Heart right ventricle (tissue), 16 donors: ENCODE results near the gene PHLDB1. TPM values are rescaled to one million over a fixed set of nuclear protein-coding genes. Genes with fewer than 3 reads are reported as not detected.

Source experiments
- ATAC-seq, 8 donors: fragments of 200-7000 bp; cut with Tn5 transposase; one replicate each; pipeline ENCODE4 v1.9.1; 2020; ENCODE audit warnings: mild to moderate bottlenecking in 8 of 8, moderate library complexity in 8 of 8, moderate number of reproducible peaks in 1 of 8
- DNase-seq, 2 donors: peaks; one replicate each; pipeline ENCODE4 v3.0.0-alpha.2; 2020
- H3K27ac ChIP-seq, 10 donors: fragments of 200-600 bp; sonication (generic) in 2 of 10; one replicate each; pipeline versions ENCODE4 v1.5.0 to v1.8.0; 2020 to 2022; ENCODE audit warnings: mild to moderate bottlenecking in 3 of 10
- H3K27me3 ChIP-seq, 7 donors: fragments of 200-600 bp; one replicate each; pipeline ENCODE4 v1.8.0; 2021 to 2022; ENCODE audit warnings: mild to moderate bottlenecking in 2 of 7
- H3K36me3 ChIP-seq, 9 donors: fragments of 200-600 bp; sonication (generic) in 1 of 9; one replicate each; pipeline versions ENCODE4 v1.5.0 to v1.8.0; 2020 to 2022; ENCODE audit warnings: mild to moderate bottlenecking in 2 of 9
- H3K4me1 ChIP-seq, 9 donors: fragments of 200-600 bp; sonication (generic) in 1 of 9; one replicate each; pipeline versions ENCODE4 v1.5.0 to v1.8.0; 2020 to 2022; ENCODE audit warnings: mild to moderate bottlenecking in 4 of 9
- H3K4me3 ChIP-seq, 10 donors: fragments of 200-600 bp; sonication (generic) in 2 of 10; one replicate each; pipeline versions ENCODE4 v1.5.0 to v1.8.0; 2020 to 2022; ENCODE audit warnings: mild to moderate bottlenecking in 7 of 10, moderate library complexity in 2 of 10
- H3K9me3 ChIP-seq, 11 donors: fragments of 200-600 bp in 10 of 11; sonication (generic) in 2 of 11; one replicate each; pipeline versions ENCODE4 v1.5.0 to v1.8.0; 2013 to 2022; ENCODE audit warnings: mild to moderate bottlenecking in 2 of 11, control low read depth in 1 of 11, moderate library complexity in 1 of 11
- CTCF ChIP-seq, 9 donors: fragments of 200-600 bp; sonication (generic) in 2 of 9; IDR thresholded peaks; one replicate each; pipeline versions ENCODE4 v1.5.0 to v1.8.0; 2021 to 2022; ENCODE audit warnings: antibody characterized with exemption in 9 of 9, mild to moderate bottlenecking in 5 of 9, moderate library complexity in 1 of 9
- WGBS, 2 donors: extraction: QIAGEN DNeasy Blood & Tissue Kit; methylation state at CpG; one replicate each; pipeline ENCODE4 v1.1.7; 2013; ENCODE audit warnings: inconsistent platforms in 1 of 2; 5-methylcytosine and 5-hydroxymethylcytosine counted together
- intact Hi-C, 10 donors: fragments of 100-400 bp; cut with DNase I; formaldehyde crosslinking; loops; one replicate each; pipeline versions ENCODE4 v1.11.1 to v1.14.2; 2022
- polyA plus RNA-seq, 2 donors: library from polyadenylated mRNA; stranded (reverse); fragments of 200-250 nt; gene quantifications; one replicate each; pipeline ENCODE4 v1.2.3, GENCODE V29; 2013
- total RNA-seq, 10 donors: library from RNA; stranded (reverse); fragmentation: NEBNext Ultra II Directional in 3 of 10; extraction: Animal tissue kit (Norgen Biotek cat#: 25700) in 3 of 10; gene quantifications; one replicate each; pipeline versions ENCODE4 v1.2.1 to v1.2.4, GENCODE V29; 2021 to 2023
- donor health status: Arrhythmogenic right ventricular cardiomyopathy.
- donor health status: ischemic (EF 13 %, LVEDD 7.1; RV severe dilation, severe dysfunction).
- donor health status: healthy with polysubstance abuse.
- donor health status: DM: no; HTN: yes; CAD: no.
- donor health status: DM: no; HTN: no; CAD: no.
- donor health status: ischemic (EF 25% LVEDD 6.9; RV normal size, moderate dysfunction).
- donor health status: ischemic (EF 25% LVEDD 5.7; RV mildly dilated, moderate dysfunction).
- donor health status: healthy.
- donor health status: DM: yes; HTN: yes; CAD: no.
- donor health status: Ischemic cardiomyopathy.
- donor health status: ischemic (EF 35%, LVEDD 5.7; RV mildly dilated, moderate dysfunction).
- donor health status: nonischemic (EF 11% LVEDD 7.7; RV severe dilation, severe dysfunction).
- donor health status: DM: yes; HTN: yes; CAD: no.
- donor health status: PGD.
- donor health status: ischemic (EF 29% LVEDD 5.4; RV normal size, mild dysfunction).
- donor health status: nonischemic (EF 23%, LVEDD 6.1; RV moderate dilation, normal function).

Gene PHLDB1
- total and polyA plus RNA-seq, 12 donors = 74.9 to 259 (median 114) TPM

GRCh38 chr11:118661425-118662301 is 54.2 kb downstream of the PHLDB1 start:
- Histone ChIP-seq H3K36me3 (peaks cover 0 to 23% (median 13%) of the 10 kb centered on the region in 9 donors), H3K27me3 (no peaks in the 10 kb centered on the region), H3K9me3 (no peaks in the 10 kb centered on the region), H3K4me1 (peaks cover 0 to 30% (median 15%) of the 10 kb centered on the region in 9 donors), H3K27ac (no peak overlapping the region), H3K4me3 (no peak overlapping the region)
- TF ChIP-seq CTCF (IDR thresholded peaks at IDR 0.05) = no peak
- intact Hi-C loops = loop anchor here in 1 of 10 donors (10.0 kb wide), 1 partner anchor 293 kb away; the partner anchor contains the start of gene UPK2
- ATAC-seq = no peak
- WGBS, 2 donors = 88 to 89% methylated on average over 19 of the region's 19 CpGs
- DNase-seq = no peak

- ATAC-seq = no peak
- no peaks in the 10 kb centered on the region for H3K27me3 ChIP-seq
- no peak overlapping the region for H3K4me3 ChIP-seq
- no peaks in the 10 kb centered on the region for H3K9me3 ChIP-seq
- 72 to 83% methylated on average over 8 of the region's 8 CpGs for WGBS, 2 donors
- peaks cover 0 to 13% (median 4%) of the 10 kb centered on the region in 9 donors for H3K36me3 ChIP-seq
- peaks cover 0 to 26% (median 15%) of the 10 kb centered on the region in 9 donors for H3K4me1 ChIP-seq
- intact Hi-C loops = loop anchor here in 1 of 10 donors (10.0 kb wide), 1 partner anchor 292 kb away; the partner anchor contains the start of gene UPK2
- no peak overlapping the region for H3K27ac ChIP-seq
- no peak for DNase-seq
- TF ChIP-seq CTCF (IDR thresholded peaks at IDR 0.05) = no peak
Measured at GRCh38 chr11:118662401-118663271, 55.2 kb downstream of the PHLDB1 start.

GRCh38 chr11:118663381-118663780 is 56.0 kb downstream of the PHLDB1 start:
- no peak for ATAC-seq
- Histone ChIP-seq H3K27ac (no peak overlapping the region), H3K27me3 (no peaks in the 10 kb centered on the region), H3K4me3 (no peak overlapping the region), H3K4me1 (peaks cover 0 to 19% (median 13%) of the 10 kb centered on the region in 9 donors), H3K36me3 (peaks cover 0 to 6% (median 0%) of the 10 kb centered on the region in 9 donors), H3K9me3 (no peaks in the 10 kb centered on the region)
- intact Hi-C loops = loop anchor here in 1 of 10 donors (10.0 kb wide), 1 partner anchor 291 kb away; the partner anchor contains the start of gene UPK2
- 87 to 93% methylated on average over 4 of the region's 4 CpGs for WGBS, 2 donors
- DNase-seq = no peak
- no peak for TF ChIP-seq CTCF (IDR thresholded peaks at IDR 0.05)

GRCh38 chr11:118663902-118664301 is 56.5 kb downstream of the PHLDB1 start:
- intact Hi-C loops = loop anchor here in 1 of 10 donors (10.0 kb wide), 1 partner anchor 291 kb away; the partner anchor contains the start of gene UPK2
- H3K9me3 ChIP-seq = no peaks in the 10 kb centered on the region
- no peak overlapping the region for H3K27ac ChIP-seq
- peaks cover 0 to under 1% (median 0%) of the 10 kb centered on the region in 9 donors for H3K36me3 ChIP-seq
- TF ChIP-seq CTCF (IDR thresholded peaks at IDR 0.05) = no peak
- peaks cover 0 to 14% (median 9%) of the 10 kb centered on the region in 9 donors for H3K4me1 ChIP-seq
- no peak overlapping the region for H3K4me3 ChIP-seq
- 74 to 80% methylated on average over 3 of the region's 3 CpGs for WGBS, 2 donors
- no peak for DNase-seq
- ATAC-seq = no peak
- H3K27me3 ChIP-seq = no peaks in the 10 kb centered on the region
